ENCODE results near the gene GPI.

- TF ChIP-seq CTCF (IDR thresholded peaks at IDR 0.05; ENCODE audit: low read depth, low read length, poor library complexity, severe bottlenecking) (no peak), EZH2phosphoT487 (IDR thresholded peaks at IDR 0.05; ENCODE audit: borderline replicate concordance, low read length) (no peak)
Observed at GRCh38 chr19:34321735-34322134, 43.3 kb upstream of the GPI start.

All from DOHH2 (cell line).